Activated T-cell treated with anti-CD3 and anti-CD28 coated beads, Interleukin-2, amount 50 U/mL, for 24 hours (primary cell): ENCODE results near the gene CDYL2.

Experiments
- DNase-seq: peaks from one replicate; pipeline ENCODE4 v3.0.0-alpha.2; 2020
- H3K27ac Mint-ChIP-seq: 2 replicates; pipeline ENCODE4 v1.8.0; 2020; ENCODE audit warnings: mild to moderate bottlenecking, mixed read lengths
- H3K27me3 Mint-ChIP-seq: 2 replicates; pipeline ENCODE4 v1.8.0; 2020; ENCODE audit warnings: mixed read lengths
- H3K36me3 Mint-ChIP-seq: 2 replicates; pipeline ENCODE4 v1.8.0; 2020; ENCODE audit warnings: low read depth, mixed read lengths
- H3K4me1 Mint-ChIP-seq: 2 replicates; pipeline ENCODE4 v1.8.0; 2020; ENCODE audit warnings: low read depth, mixed read lengths
- H3K4me3 Mint-ChIP-seq: 2 replicates; pipeline ENCODE4 v1.8.0; 2020; ENCODE audit warnings: mild to moderate bottlenecking, moderate library complexity, mixed read lengths
- H3K9me3 Mint-ChIP-seq: 2 replicates; pipeline ENCODE4 v1.8.0; 2020; ENCODE audit warnings: mixed read lengths

Gene CDYL2

DNA sequence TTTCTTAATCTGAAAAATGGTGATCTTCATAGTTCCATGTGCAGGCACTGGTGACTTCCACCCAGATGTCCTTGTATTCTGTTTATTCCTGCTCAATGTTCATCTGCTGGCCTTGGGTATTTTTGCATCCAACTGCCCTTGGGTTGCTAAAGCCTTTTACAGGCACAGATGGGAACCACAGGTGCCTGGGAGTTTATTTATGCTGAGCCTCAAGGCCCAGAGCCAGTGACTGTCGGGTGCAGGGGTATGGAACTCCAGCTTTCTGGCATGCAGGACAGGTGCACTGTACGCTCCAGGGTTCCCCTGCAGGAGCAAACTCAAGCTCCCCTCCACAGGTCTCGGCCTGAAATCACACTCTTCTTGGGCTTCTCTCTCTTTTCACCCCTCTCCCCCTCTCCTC, 241.3 kb downstream of the CDYL2 start:
- Mint-ChIP-seq H3K4me1 (peaks cover 24% of the 10 kb centered on the region), H3K27me3 (no peaks in the 10 kb centered on the region), H3K9me3 (peaks cover 3% of the 10 kb centered on the region), H3K36me3 (no peaks in the 10 kb centered on the region), H3K27ac (no peak overlapping the region), H3K4me3 (no peak overlapping the region)
- DNase-seq, result no peak

DNA sequence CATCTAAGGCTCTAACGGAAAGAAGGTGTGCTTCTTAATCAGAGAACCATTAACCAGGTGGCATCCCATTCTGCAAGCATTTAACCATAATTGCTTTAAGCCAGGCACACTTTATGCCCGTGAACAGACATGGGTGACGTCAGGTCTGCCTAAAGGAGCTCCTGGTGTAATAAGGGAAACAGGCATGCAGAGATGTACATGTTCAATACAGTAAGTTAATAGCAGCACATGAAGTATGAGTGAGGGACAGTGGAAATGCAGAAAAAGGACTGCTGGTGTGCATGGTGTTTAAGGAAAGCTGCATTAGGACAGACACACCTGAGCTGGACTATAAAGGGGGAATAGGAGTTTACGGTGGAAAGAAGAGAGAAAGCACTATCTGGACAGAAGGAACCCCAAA, 245.0 kb downstream of the CDYL2 start:
- H3K9me3 Mint-ChIP-seq, result no peaks in the 10 kb centered on the region
- DNase-seq, result no peak
- H3K4me1 Mint-ChIP-seq, result peaks cover 11% of the 10 kb centered on the region
- H3K4me3 Mint-ChIP-seq, result no peak overlapping the region
- H3K27ac Mint-ChIP-seq, result no peak overlapping the region
- H3K27me3 Mint-ChIP-seq, result no peaks in the 10 kb centered on the region
- H3K36me3 Mint-ChIP-seq, result no peaks in the 10 kb centered on the region

DNA sequence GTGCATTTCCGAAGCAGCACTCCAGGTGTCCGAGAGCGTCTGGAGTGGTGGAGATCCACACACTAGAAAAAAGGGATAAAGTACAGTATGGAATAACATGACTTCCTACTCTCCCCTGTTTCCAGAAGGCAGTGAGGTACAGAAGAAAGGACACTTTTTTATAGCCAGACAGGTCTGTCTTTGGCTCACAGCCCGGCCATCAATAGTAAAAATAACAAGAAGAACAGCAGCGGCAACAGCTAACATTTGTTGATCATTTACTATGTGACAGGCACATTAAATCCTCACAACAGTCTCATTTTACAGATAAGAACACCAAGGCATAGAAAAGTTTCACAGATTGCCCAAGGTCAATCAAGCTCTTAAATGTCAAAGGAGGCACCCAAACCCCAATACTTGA, 247.4 kb downstream of the CDYL2 start:
- Mint-ChIP-seq H3K4me1 (peaks cover 15% of the 10 kb centered on the region), H3K9me3 (no peaks in the 10 kb centered on the region), H3K27me3 (no peaks in the 10 kb centered on the region), H3K27ac (no peak overlapping the region), H3K4me3 (no peak overlapping the region), H3K36me3 (no peaks in the 10 kb centered on the region)
- DNase-seq, result no peak

DNA sequence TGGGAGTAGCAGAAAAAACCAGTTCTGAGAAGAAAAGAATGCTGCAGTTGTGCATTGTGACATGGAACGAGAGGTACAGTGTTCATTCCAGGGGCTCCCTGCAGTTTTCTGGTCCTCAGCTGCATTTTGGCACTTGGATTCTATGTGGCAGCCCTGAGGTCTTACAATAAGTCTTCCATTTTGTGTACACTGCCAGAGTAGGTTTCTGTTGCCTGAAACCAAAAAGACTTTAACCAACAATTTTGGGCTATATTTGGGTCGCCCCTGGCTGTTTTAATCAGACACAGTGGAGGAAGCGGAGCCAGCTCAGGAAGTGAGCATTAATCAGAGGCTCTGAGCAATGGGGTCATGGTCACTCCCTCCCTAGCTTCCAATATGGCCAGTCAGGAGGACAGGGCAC, 247.9 kb downstream of the CDYL2 start:
- no peak for DNase-seq
- H3K4me1 Mint-ChIP-seq, result peaks cover 15% of the 10 kb centered on the region
- H3K27ac Mint-ChIP-seq, result no peak overlapping the region
- no peaks in the 10 kb centered on the region for H3K9me3 Mint-ChIP-seq
- no peaks in the 10 kb centered on the region for H3K27me3 Mint-ChIP-seq
- no peak overlapping the region for H3K4me3 Mint-ChIP-seq
- no peaks in the 10 kb centered on the region for H3K36me3 Mint-ChIP-seq

DNA sequence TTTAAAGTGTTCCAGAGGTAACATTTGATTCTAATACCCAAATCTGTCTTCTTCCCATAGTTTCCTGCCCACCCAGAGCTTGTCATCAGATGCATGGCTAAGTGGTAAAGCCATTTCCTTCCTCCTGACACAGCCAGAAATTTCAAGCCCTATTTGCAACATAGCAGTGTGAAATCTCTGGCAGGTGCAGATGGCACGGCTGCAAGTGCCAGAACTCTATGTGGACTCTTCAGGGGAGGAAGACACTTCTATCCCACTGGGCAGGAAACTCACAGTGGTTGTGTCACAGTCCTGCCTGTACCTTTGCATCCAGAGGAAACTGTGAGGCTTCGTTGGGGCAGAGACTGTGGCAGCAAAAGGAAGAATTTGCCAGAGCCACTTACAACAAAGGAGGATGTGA, 250.4 kb downstream of the CDYL2 start:
- Mint-ChIP-seq H3K4me3 (no peak overlapping the region), H3K36me3 (no peaks in the 10 kb centered on the region), H3K9me3 (no peaks in the 10 kb centered on the region), H3K27me3 (no peaks in the 10 kb centered on the region), H3K4me1 (peaks cover 15% of the 10 kb centered on the region), H3K27ac (no peak overlapping the region)
- no peak for DNase-seq

DNA sequence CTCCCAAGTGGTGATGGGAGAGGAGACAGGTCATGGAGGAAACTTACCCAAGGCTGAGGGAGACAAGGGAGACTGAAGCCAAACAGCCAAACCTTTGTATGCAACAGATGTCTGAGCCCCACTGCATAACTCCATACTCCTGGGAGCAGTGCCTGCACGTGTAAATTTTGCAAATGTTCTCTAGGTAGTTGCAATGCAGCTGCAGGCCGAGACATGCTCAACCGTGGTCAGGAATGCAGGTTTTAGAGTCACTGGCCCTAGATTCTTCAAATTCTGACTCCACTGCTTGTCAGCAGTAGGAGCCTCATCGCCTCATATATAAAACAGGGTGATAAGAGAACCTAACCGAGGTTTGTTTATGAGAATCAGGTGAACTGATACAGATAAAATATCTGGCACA, 252.1 kb downstream of the CDYL2 start:
- no peak for DNase-seq
- no peaks in the 10 kb centered on the region for H3K9me3 Mint-ChIP-seq
- no peak overlapping the region for H3K27ac Mint-ChIP-seq
- H3K4me1 Mint-ChIP-seq, result peaks cover 12% of the 10 kb centered on the region
- H3K36me3 Mint-ChIP-seq, result no peaks in the 10 kb centered on the region
- no peaks in the 10 kb centered on the region for H3K27me3 Mint-ChIP-seq
- no peak overlapping the region for H3K4me3 Mint-ChIP-seq
